ENCODE data around the gene PATE3. TPM values are rescaled to one million over a fixed set of nuclear protein-coding genes. Genes with fewer than 3 reads are reported as not detected.

The PATE3 gene
- total and polyA plus RNA-seq, 2 of the 8 experiments (the other 6 are each of a cell fraction or from before 2014, with no cell fraction given): not detected

DNA sequence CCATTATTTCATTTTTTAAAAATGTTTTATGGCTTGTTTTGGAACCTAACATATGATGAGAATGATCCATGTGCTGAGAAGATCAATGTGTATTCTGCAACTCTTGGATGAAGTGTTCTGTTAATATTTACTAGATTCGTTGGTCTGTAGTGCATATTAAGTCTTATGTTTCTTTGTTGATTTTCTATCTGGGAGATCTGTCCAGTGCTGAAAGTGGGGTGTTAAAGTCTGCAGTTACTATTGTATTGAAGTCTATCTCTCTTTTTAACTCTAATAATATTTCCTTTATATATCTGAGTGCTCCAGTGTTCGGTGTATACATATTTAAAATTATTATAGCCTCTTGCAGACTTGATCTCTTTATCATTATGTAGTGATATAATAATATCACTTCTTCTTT is 11.9 kb downstream of the PATE3 start (continued):
- no peak for TF ChIP-seq CHD7 (IDR thresholded peaks at IDR 0.05; ENCODE audit: insufficient replicate concordance, low read length)
- no peak for TF ChIP-seq CBX8 (IDR thresholded peaks at IDR 0.05; ENCODE audit: borderline replicate concordance, low read depth, low read length)
- no peak for TF ChIP-seq TCF12 (IDR thresholded peaks at IDR 0.05; ENCODE audit: low read depth, low read length)
- TF ChIP-seq CHD1 (IDR thresholded peaks at IDR 0.05; ENCODE audit: low read depth, low read length): no peak
- TF ChIP-seq EP300 (IDR thresholded peaks at IDR 0.05; ENCODE audit: borderline replicate concordance in 1 of 2, low read depth in 2 of 2, low read length in 2 of 2): no peak
- no peak for TF ChIP-seq MAFK (IDR thresholded peaks at IDR 0.05; ENCODE audit: low read depth, low read length)
- TF ChIP-seq RAD21 (IDR thresholded peaks at IDR 0.05 in 1 of 2, conservative IDR thresholded peaks at IDR 0.05 in 1 of 2; ENCODE audit: low read depth in 2 of 2, low read length in 2 of 2): no peak
- TF ChIP-seq RBBP5 (IDR thresholded peaks at IDR 0.05; ENCODE audit: borderline replicate concordance, low read depth, low read length): no peak
